ENCODE data around the gene SLFN14.
"Not testable (repeated sequence)": the region's sequence is repeated elsewhere in the genome, so short reads cannot be mapped to it uniquely, and the experiment has no call there.

The SLFN14 gene

GRCh38 chr17:35521150-35521549, 39.5 kb downstream of the SLFN14 start:
- TF ChIP-seq CTCF (conservative IDR thresholded peaks at IDR 0.05; ENCODE audit: low read depth, low read length) = no peak
- no peak overlapping the region for H3K4me3 ChIP-seq (ENCODE audit: low read depth, low read length)
- no peak for DNase-seq (ENCODE audit: low read depth)

- no peak for DNase-seq (ENCODE audit: low read depth)
- H3K4me3 ChIP-seq (ENCODE audit: low read depth, low read length) = no peak overlapping the region
- TF ChIP-seq CTCF (conservative IDR thresholded peaks at IDR 0.05; ENCODE audit: low read depth, low read length) = no peak
Measured at GRCh38 chr17:35519906-35520442, 40.6 kb downstream of the SLFN14 start.

- no peak overlapping the region for H3K4me3 ChIP-seq (ENCODE audit: low read depth, low read length)
- DNase-seq (ENCODE audit: low read depth) = no peak
- no peak for TF ChIP-seq CTCF (conservative IDR thresholded peaks at IDR 0.05; ENCODE audit: low read depth, low read length)
Measured at GRCh38 chr17:35519439-35519838, 41.2 kb downstream of the SLFN14 start.

GRCh38 chr17:35518431-35518830, 42.2 kb downstream of the SLFN14 start:
- H3K4me3 ChIP-seq (ENCODE audit: low read depth, low read length); DNase-seq (ENCODE audit: low read depth): not testable (repeated sequence)

GRCh38 chr17:35515027-35515426, 45.6 kb downstream of the SLFN14 start:
- TF ChIP-seq CTCF (conservative IDR thresholded peaks at IDR 0.05; ENCODE audit: low read depth, low read length) = no peak
- no peak for DNase-seq (ENCODE audit: low read depth)
- H3K4me3 ChIP-seq (ENCODE audit: low read depth, low read length) = no peak overlapping the region

GRCh38 chr17:35514564-35514963, 46.1 kb downstream of the SLFN14 start:
- H3K4me3 ChIP-seq (ENCODE audit: low read depth, low read length) = no peak overlapping the region
- no peak for TF ChIP-seq CTCF (conservative IDR thresholded peaks at IDR 0.05; ENCODE audit: low read depth, low read length)
- no peak for DNase-seq (ENCODE audit: low read depth)
